ENCODE measurements around the gene RAP1GAP2.

Gene RAP1GAP2

DNA sequence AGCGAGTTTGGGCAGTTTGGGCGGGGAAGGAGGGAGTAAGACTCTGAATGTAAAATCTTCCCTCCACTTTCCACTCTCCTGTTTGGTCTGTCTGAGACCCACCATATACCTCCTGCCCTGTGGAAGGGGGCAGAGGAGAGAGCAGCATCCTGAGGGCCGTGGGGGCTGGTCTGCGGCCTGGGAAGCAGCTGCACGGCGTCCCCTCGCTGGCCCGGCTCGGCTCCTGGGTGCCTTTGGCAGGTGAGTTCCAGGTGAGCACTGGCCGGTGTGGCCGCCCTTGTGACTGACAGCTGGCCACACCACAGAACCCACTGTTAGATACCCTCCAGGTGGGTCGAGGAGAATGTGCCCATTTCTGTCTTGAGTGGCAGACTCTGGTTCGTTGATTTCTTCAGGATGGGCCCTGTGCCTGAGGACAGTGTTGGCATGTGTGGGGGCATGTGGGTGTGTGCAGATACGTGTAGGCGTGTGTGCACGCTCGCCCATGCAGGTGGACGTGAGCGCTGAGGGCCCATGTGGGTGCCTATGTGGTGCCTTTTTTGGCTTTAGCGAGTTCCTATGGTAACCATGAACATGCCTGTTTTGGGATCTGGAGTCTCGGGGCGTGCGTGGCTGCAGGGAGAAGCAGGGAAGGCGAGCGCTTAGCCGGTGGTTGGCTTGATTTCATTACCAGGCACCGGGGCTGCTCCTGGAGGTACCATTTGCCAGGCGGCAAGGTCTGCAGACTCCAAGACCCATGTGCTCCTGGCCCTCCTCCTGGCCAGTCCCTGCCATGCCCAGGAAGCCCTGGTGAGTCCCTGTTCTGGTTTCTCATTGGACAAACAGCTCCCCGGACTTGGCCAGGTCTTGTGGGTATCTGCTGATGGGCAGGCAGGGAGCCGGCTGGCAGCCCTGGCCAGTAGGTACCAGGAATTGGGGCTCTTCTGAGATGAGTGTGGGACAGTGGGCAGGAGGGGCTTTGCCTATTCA is 12.4 kb downstream of the RAP1GAP2 start:
- TF ChIP-seq, protein P1, sequence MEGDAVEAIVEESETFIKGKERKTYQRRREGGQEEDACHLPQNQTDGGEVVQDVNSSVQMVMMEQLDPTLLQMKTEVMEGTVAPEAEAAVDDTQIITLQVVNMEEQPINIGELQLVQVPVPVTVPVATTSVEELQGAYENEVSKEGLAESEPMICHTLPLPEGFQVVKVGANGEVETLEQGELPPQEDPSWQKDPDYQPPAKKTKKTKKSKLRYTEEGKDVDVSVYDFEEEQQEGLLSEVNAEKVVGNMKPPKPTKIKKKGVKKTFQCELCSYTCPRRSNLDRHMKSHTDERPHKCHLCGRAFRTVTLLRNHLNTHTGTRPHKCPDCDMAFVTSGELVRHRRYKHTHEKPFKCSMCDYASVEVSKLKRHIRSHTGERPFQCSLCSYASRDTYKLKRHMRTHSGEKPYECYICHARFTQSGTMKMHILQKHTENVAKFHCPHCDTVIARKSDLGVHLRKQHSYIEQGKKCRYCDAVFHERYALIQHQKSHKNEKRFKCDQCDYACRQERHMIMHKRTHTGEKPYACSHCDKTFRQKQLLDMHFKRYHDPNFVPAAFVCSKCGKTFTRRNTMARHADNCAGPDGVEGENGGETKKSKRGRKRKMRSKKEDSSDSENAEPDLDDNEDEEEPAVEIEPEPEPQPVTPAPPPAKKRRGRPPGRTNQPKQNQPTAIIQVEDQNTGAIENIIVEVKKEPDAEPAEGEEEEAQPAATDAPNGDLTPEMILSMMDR (IDR thresholded peaks at IDR 0.05): no peak

DNA sequence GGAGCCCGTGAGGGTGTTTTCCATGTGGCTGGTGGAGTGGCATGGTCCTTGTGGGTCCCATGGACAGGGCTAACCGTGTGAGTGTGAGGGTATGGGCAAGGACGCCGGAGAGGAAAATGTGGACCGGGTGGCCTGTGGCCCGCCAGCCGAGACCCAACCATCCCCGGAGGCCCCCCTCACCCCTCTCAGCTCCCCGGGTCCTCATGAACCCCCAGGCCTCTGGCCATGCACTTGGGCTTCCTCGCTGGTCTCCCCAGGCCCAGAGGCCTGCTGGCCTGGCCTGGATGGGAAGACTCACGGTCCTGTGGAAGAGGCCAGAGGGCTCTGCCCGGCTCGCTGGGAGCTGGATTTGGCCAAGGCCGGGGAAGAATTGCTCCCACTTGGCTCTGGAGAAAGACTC is 13.1 kb downstream of the RAP1GAP2 start:
- TF ChIP-seq, protein P1 (IDR thresholded peaks at IDR 0.05): no peak

DNA sequence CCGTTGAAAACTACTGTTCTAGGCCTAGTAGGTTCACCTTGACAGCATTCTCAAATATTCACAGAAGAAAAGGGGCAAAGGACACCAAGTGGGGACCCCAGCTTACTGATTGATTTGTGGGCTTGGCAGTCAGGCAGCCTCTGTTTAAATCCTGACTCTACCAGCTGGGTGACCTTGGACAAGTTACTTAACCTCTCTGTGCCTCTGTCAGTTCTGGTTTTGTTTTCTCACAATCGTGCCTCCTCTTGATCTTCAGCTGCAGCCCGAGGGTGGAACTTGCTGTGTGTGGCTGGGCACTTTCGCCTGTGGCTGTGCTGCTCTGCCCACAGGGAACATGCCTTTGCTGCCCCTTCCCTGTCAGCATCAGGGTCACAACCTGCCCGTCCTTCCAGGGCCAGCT is 17.8 kb downstream of the RAP1GAP2 start:
- TF ChIP-seq, protein P1 (IDR thresholded peaks at IDR 0.05): no peak

DNA sequence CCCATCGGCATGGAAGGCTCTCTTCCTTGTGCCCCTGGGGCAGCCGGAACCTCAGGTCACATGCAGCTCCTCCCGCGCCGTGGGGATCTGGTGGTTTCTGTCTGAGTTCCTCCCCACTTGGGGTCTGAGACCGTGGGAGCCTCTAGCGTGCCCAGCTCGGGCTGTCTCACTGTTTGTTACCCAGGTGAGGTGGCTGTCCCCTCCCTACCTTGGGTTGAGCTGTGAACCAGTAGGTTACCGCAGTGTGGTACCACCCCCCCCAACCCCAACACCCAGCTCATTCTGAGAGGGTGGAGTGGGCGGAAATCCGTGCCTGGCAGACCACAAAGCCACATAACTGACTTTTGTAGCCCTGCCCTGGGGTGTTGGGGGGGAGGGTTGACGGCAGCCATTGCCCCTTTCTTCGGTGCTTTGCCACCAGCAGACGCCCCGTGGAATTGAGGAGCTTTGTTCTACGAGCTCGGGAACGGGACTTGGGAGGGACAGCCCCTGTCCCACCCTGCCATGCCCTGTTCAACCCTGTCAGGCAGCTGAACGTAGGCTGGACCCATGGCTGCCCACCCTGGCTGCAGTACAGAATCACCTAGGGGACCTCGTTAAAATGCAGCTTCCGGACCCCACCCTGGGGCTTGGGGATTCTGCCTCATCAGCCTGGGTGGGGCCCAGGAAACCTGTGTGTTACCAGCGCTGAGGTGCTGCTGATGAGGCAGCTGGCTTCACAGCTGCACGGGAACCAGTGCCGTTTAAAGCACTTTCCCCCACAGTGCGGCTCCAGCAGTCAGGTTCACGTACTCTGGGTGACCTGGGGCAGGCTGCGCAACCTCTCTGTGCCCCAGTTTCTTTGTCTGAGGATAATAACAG is 18.5 kb downstream of the RAP1GAP2 start:
- TF ChIP-seq, protein P1 (IDR thresholded peaks at IDR 0.05): no peak

DNA sequence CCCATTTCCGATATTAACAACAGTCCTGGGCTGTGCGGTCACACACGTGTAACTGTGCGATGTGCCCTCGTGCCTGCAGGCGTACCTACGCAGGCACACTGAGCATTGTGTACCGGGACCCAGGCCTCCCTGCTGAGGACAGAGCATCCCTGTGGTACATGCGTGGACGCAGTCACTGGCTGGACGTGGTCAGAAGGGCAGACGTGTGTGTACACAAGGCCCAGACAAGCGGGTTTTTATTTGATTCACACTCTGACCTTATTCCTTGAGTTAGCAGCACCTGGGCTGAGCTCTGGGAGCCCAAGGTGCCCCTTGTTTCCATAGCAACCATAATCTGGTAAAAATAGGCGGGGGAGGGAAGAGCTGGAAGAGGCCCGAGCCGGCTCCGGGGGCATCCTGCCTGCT is 19.5 kb downstream of the RAP1GAP2 start:
- TF ChIP-seq, protein P1 (IDR thresholded peaks at IDR 0.05): no peak

DNA sequence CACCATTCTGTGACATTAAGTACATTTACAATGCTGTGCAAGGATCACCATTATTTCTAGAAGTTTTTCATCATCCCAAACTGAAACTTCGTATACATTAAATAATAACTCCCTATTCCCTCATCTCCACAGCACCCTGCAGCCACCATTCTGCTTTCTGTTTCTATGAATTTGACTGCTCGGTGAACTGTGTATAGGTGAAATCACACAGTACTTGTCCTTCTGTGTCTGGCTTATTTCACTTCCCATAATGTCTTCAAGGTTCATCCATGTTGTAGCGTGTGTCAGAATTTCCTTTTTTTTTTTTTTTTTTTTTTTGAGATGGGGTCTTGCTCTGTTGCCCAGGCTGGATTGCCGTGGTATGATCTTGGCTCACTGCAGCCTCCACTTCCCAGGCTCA is 20.4 kb downstream of the RAP1GAP2 start:
- TF ChIP-seq, protein P1 (IDR thresholded peaks at IDR 0.05): no peak

DNA sequence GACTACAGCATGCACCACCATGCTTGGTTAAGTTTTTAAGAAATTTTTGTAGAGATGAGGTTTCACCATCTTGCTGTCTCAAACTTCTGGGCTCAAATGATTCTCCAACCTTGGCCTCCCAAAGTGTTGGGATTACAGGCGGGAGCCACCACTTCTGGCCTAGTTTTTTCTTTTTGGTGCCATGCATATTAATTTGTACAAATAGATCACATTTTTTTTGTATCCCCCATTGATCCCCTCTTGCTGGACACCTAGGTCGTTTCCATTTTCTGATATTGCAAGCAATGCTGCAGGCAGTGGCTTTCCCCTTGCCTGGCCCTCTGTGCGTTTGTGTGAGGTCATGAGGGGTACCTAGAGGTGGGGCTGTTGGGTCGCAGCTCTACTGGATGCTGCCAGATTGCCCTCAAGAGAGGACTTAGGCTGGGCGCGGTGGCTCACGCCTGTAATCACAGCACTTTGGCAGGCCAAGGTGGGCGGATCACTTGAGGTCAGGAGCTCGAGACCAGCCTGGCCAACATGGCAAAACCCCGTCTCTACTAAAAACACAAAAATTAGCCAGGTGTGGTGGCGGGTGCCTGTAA is 23.8 kb downstream of the RAP1GAP2 start:
- TF ChIP-seq, protein P1 (IDR thresholded peaks at IDR 0.05): no peak

Measured in LNCAP (cell line).